ENCODE results near the gene ORM1. TPM values are rescaled to one million over a fixed set of nuclear protein-coding genes. Genes with fewer than 3 reads are reported as not detected.

The ORM1 gene
- total and polyA plus RNA-seq, 4 donors: 1,297 to 69,591 (median 37,095) TPM

- no peak for DNase-seq (ENCODE audit: low spot score)
- no peak overlapping the region for H3K27ac ChIP-seq (ENCODE audit: low read depth in 1 of 2, low read length in 2 of 2)
- no peak for TF ChIP-seq RAD21 (IDR thresholded peaks at IDR 0.05)
- no peak for TF ChIP-seq CTCF (IDR thresholded peaks at IDR 0.05; ENCODE audit: low read depth, low read length, missing input control)
- no peak for TF ChIP-seq GABPA (IDR thresholded peaks at IDR 0.05 in 1 of 2, conservative IDR thresholded peaks at IDR 0.05 in 1 of 2)
- no peak for TF ChIP-seq NR2F2 (IDR thresholded peaks at IDR 0.05)
- no peak for TF ChIP-seq JUND (IDR thresholded peaks at IDR 0.05)
- TF ChIP-seq EGR1 (IDR thresholded peaks at IDR 0.05; ENCODE audit: low read depth in 2 of 2): no peak
- TF ChIP-seq HNF4A (conservative IDR thresholded peaks at IDR 0.05): no peak
- TF ChIP-seq HNF4G (IDR thresholded peaks at IDR 0.05): no peak
- TF ChIP-seq MAX (IDR thresholded peaks at IDR 0.05): no peak
- no peak for TF ChIP-seq TAF1 (conservative IDR thresholded peaks at IDR 0.05)
- no peak for TF ChIP-seq YY1 (IDR thresholded peaks at IDR 0.05)
- TF ChIP-seq ATF3 (IDR thresholded peaks at IDR 0.05): no peak
- TF ChIP-seq SP1 (IDR thresholded peaks at IDR 0.05): no peak
- TF ChIP-seq FOXA2 (IDR thresholded peaks at IDR 0.05): no peak
- no peak for TF ChIP-seq REST (IDR thresholded peaks at IDR 0.05)
- 92% methylated on average over 16 of the region's 16 CpGs for WGBS
- no peak overlapping the region for H3K4me3 ChIP-seq (ENCODE audit: low read depth in 1 of 3, low read length in 3 of 3)
- peaks cover 4 to 43% (median 20%) of the 10 kb centered on the region in 4 donors for H3K36me3 ChIP-seq (ENCODE audit: control insufficient read depth in 4 of 4, insufficient read depth in 3 of 4, low read depth in 1 of 4, low read length in 3 of 4)
- no peaks in the 10 kb centered on the region for H3K27me3 ChIP-seq (ENCODE audit: control insufficient read depth in 4 of 4, insufficient read depth in 4 of 4, low read length in 3 of 4)
- H3K4me1 ChIP-seq (ENCODE audit: control insufficient read depth in 4 of 4, insufficient read depth in 4 of 4, low read length in 3 of 4): no peaks in the 10 kb centered on the region
- H3K9ac ChIP-seq (ENCODE audit: low read depth in 1 of 2, low read length in 2 of 2): no peak overlapping the region
- no peaks in the 10 kb centered on the region for H3K9me3 ChIP-seq (ENCODE audit: control insufficient read depth in 4 of 4, low read length in 3 of 4)
Measured at GRCh38 chr9:114287001-114287762, 35.7 kb upstream of the ORM1 start.

- no peak overlapping the region for H3K4me3 ChIP-seq (ENCODE audit: low read depth in 1 of 3, low read length in 3 of 3)
- H3K9ac ChIP-seq (ENCODE audit: low read depth in 1 of 2, low read length in 2 of 2): no peak overlapping the region
- TF ChIP-seq HNF4G (IDR thresholded peaks at IDR 0.05) (no peak), EGR1 (IDR thresholded peaks at IDR 0.05; ENCODE audit: low read depth in 2 of 2) (no peak), ATF3 (IDR thresholded peaks at IDR 0.05) (no peak), GABPA (IDR thresholded peaks at IDR 0.05 in 1 of 2, conservative IDR thresholded peaks at IDR 0.05 in 1 of 2) (no peak)
- no peaks in the 10 kb centered on the region for H3K4me1 ChIP-seq (ENCODE audit: control insufficient read depth in 4 of 4, insufficient read depth in 4 of 4, low read length in 3 of 4)
- H3K9me3 ChIP-seq (ENCODE audit: control insufficient read depth in 4 of 4, low read length in 3 of 4): no peaks in the 10 kb centered on the region
- no peak overlapping the region for H3K27ac ChIP-seq (ENCODE audit: low read depth in 1 of 2, low read length in 2 of 2)
- 86% methylated on average over 15 of the region's 15 CpGs for WGBS
- DNase-seq (ENCODE audit: low spot score): no peak
- no peaks in the 10 kb centered on the region for H3K27me3 ChIP-seq (ENCODE audit: control insufficient read depth in 4 of 4, insufficient read depth in 4 of 4, low read length in 3 of 4)
- H3K36me3 ChIP-seq (ENCODE audit: control insufficient read depth in 4 of 4, insufficient read depth in 3 of 4, low read depth in 1 of 4, low read length in 3 of 4): peaks cover 0 to 40% (median 20%) of the 10 kb centered on the region in 4 donors
Measured at GRCh38 chr9:114287763-114288192, 35.1 kb upstream of the ORM1 start.

All from liver (tissue), 9 donors.